Peyer's patch (tissue), 4 donors: Measurements from ENCODE around the gene DBNDD1. TPM values are rescaled to one million over a fixed set of nuclear protein-coding genes. Genes with fewer than 3 reads are reported as not detected.
A peak's percentile ranks its signal among the peaks of the same experiment; 100 is the strongest.
"Not testable (repeated sequence)": the region's sequence is repeated elsewhere in the genome, so short reads cannot be mapped to it uniquely, and the experiment has no call there.

Experiments used
- DNase-seq, 3 donors: peaks; one replicate each; pipeline ENCODE4 v3.0.0-alpha.2; 2017 to 2019
- H3K27ac ChIP-seq, 4 donors: fragments of 200-600 bp; sonication (generic); one replicate each; pipeline ENCODE4 v1.5.1; 2016 to 2019
- H3K27me3 ChIP-seq, 2 donors: fragments of 200-600 bp; sonication (generic); one replicate each; pipeline ENCODE4 v1.5.1; 2019
- H3K36me3 ChIP-seq, 3 donors: fragments of 200-600 bp; sonication (generic); one replicate each; pipeline ENCODE4 v1.5.1; 2016 to 2019
- H3K4me1 ChIP-seq, 4 donors: fragments of 200-600 bp; sonication (generic); one replicate each; pipeline ENCODE4 v1.5.1; 2016 to 2019
- H3K4me3 ChIP-seq, 4 donors: fragments of 200-600 bp; sonication (generic); 1 replicate in 3 of 4; 2 replicates in 1 of 4; pipeline ENCODE4 v1.5.1; 2016 to 2019; ENCODE audit warnings: mild to moderate bottlenecking in 1 of 4
- H3K9me3 ChIP-seq, 4 donors: fragments of 200-600 bp; sonication (generic); one replicate each; pipeline ENCODE4 v1.5.1; 2016 to 2019; ENCODE audit warnings: mild to moderate bottlenecking in 1 of 4
- POLR2A ChIP-seq, 2 donors: fragments of 450-650 bp; IDR thresholded peaks; one replicate each; pipeline ENCODE4 v1.5.1; 2017; ENCODE audit warnings: antibody characterized with exemption in 2 of 2, mild to moderate bottlenecking in 2 of 2, moderate library complexity in 2 of 2
- total RNA-seq, 4 donors: library from RNA; depleted of rRNA; stranded (reverse); fragments of >200 nt; gene quantifications; one replicate each; pipeline ENCODE4 v1.1.0, GENCODE V29; 2016
- TF ChIP-seq, protein P1 (sequence below), 6 experiments: fragments of 450-650 bp in 4 of 6; fragments of 200-600 bp in 2 of 6; sonication (generic) in 1 of 6; IDR thresholded peaks; one replicate each; pipeline ENCODE4 v1.5.1; 2017 to 2019; ENCODE audit warnings: antibody characterized with exemption in 6 of 6, mild to moderate bottlenecking in 3 of 6, moderate library complexity in 1 of 6

DBNDD1 gene
- total RNA-seq, 4 donors from 2014 or later: 1.9 to 12.3 (median 6.1) TPM

DNA sequence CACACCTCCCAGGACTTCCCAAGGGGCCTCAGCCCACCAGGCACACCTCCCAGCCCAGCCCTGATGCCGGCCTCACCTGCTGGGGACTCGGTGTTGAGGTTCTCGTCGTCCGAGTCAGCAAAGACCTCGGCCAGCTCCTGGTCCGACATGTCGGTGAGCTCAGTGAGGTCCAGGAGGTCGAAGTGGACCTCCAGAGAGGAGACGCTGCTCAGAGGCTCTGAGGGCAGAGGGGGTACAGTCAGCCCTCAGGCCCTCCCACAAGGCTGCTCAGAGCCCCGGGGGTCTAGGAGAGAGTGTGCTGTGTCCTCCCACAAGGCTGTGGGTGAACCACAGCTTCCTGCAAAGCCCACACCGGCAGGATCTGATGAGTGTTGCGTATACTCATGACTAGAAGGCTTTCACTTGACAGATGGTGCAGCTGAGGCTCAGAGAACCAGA is 10.5 kb downstream of the DBNDD1 start:
- H3K36me3 ChIP-seq: no peaks in the 10 kb centered on the region

DNA sequence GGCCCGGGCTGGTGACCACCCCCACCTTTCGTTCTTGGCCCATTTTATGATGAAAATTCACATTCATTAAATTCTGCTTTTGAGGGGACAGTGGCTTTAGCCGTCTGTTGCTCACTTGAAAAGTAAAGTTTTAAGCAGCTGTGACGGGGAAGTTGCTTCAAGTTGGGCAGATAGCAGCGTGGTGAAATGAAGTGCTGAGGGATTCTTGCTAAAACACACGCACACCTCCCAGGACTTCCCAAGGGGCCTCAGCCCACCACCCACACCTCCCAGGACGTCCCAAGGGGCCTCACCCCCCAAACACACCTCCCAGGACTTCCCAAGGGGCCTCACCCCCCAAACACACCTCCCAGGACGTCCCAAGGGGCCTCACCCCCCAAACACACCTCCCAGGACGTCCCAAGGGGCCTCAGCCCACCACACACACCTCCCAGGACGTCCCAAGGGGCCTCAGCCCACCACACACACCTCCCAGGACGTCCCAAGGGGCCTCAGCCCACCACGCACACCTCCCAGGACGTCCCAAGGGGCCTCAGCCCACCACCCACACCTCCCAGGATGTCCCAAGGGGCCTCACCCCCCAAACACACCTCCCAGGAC is 11.5 kb downstream of the DBNDD1 start:
- H3K9me3 ChIP-seq, H3K4me3 ChIP-seq, H3K36me3 ChIP-seq, H3K27ac ChIP-seq, H3K4me1 ChIP-seq, DNase-seq, H3K27me3 ChIP-seq: not testable (repeated sequence)

More for the DNA sequence above, 10.5 kb downstream of the DBNDD1 start:
- TF ChIP-seq, protein P1, sequence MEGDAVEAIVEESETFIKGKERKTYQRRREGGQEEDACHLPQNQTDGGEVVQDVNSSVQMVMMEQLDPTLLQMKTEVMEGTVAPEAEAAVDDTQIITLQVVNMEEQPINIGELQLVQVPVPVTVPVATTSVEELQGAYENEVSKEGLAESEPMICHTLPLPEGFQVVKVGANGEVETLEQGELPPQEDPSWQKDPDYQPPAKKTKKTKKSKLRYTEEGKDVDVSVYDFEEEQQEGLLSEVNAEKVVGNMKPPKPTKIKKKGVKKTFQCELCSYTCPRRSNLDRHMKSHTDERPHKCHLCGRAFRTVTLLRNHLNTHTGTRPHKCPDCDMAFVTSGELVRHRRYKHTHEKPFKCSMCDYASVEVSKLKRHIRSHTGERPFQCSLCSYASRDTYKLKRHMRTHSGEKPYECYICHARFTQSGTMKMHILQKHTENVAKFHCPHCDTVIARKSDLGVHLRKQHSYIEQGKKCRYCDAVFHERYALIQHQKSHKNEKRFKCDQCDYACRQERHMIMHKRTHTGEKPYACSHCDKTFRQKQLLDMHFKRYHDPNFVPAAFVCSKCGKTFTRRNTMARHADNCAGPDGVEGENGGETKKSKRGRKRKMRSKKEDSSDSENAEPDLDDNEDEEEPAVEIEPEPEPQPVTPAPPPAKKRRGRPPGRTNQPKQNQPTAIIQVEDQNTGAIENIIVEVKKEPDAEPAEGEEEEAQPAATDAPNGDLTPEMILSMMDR (IDR thresholded peaks at IDR 0.05): no peak
- no peak for TF ChIP-seq POLR2A (IDR thresholded peaks at IDR 0.05)
- peak overlapping the region in 1 of 4 donors; percentile 48 for H3K27ac ChIP-seq
- peak overlapping the region in 1 of 4 donors; percentile 23 for H3K4me3 ChIP-seq
- peak in 2 of 3 donors; percentile 78 to 85 for DNase-seq
- H3K4me1 ChIP-seq: peaks cover 0 to 14% (median 10%) of the 10 kb centered on the region in 4 donors
- no peaks in the 10 kb centered on the region for H3K27me3 ChIP-seq
- H3K9me3 ChIP-seq: no peaks in the 10 kb centered on the region

DNA sequence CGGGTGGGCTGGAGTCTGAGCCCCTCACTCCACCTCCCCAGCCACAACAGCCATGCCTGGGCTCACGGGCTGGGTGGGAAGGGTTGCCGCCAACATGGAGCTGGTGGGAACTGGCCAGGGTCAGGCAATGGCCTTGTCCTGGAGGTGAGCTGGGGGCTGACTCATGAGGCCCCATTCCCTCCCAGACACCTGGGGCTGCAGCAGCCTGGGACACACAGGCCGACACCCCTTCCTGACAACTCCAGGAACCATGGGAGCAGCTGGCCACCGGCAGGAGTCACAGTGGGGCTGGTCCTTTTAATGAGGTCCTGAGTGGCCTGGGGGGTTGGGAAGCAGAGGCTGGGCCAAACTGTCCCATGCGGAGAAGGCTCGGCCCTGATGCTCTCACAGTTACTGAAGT is 12.2 kb downstream of the DBNDD1 start:
- Histone ChIP-seq H3K4me1 (peaks cover 0 to 10% (median 8%) of the 10 kb centered on the region in 4 donors), H3K27ac (no peak overlapping the region), H3K36me3 (no peaks in the 10 kb centered on the region), H3K4me3 (no peak overlapping the region), H3K9me3 (no peaks in the 10 kb centered on the region), H3K27me3 (no peaks in the 10 kb centered on the region)
- DNase-seq: no peak
- TF ChIP-seq POLR2A (IDR thresholded peaks at IDR 0.05): no peak
- TF ChIP-seq, protein P1 (IDR thresholded peaks at IDR 0.05): no peak

DNA sequence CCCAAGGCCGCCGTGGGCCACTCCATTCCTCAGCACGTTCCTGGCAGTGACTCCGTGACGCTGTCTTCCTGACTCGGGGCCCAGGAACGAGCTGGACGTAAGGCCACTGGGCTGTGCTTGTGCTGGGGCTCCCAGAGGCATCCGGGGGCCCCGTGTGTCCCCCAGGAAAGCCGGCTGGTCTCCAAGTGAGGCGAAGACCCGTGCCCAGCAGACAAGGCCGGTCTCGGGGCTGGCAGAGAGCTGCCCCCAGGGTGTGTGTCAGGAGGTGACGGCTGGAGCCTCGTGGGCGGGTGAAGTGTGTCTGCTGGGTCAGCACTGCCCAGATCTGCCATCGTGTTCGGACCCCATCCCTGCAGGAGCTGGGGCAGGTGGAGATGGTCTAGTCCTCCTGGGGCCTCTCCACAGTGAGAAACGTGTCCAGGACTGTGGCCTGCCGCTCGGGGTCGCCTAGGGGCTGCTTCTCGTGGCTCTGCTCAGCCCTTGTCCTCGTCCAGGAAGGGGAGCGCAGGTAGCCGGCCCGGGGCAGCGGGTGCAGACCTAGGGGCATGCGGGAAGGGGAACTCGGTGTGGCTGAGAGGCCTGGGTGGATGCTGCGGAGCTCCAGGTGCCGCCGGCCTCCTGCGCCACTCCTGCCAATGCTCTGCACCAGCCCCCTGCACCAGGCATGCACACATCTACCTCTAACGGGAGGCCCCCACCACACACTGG is 13.1 kb downstream of the DBNDD1 start:
- TF ChIP-seq, protein P1 (IDR thresholded peaks at IDR 0.05): no peak
- no peak for TF ChIP-seq POLR2A (IDR thresholded peaks at IDR 0.05)
- H3K36me3 ChIP-seq: no peaks in the 10 kb centered on the region
- DNase-seq: no peak
- H3K4me1 ChIP-seq: peaks cover 0 to 10% (median 8%) of the 10 kb centered on the region in 4 donors
- no peak overlapping the region for H3K4me3 ChIP-seq
- no peaks in the 10 kb centered on the region for H3K9me3 ChIP-seq
- H3K27me3 ChIP-seq: no peaks in the 10 kb centered on the region
- H3K27ac ChIP-seq: no peak overlapping the region

DNA sequence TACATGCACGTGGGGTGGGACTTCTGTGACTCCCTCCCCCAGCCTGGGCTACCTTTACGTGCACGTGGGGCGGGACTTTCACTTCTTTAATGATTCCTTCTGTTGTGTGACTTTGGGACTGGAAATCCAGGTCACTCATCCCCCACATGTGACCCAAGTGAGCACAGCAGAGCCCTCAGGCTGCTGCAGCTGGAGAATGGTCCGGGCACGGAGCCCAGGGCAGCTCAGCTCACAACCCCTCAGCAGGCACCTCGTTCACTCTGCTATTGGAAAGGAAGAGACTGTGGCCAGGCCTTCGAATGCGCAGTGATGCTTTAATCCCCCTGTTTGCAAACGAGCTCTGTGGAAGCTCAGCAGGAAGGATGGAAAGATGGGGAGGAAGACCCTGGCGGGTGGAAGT is 14.7 kb downstream of the DBNDD1 start:
- Histone ChIP-seq H3K4me1 (peaks cover 0 to 9% (median 5%) of the 10 kb centered on the region in 4 donors), H3K9me3 (no peaks in the 10 kb centered on the region), H3K4me3 (no peak overlapping the region), H3K27me3 (no peaks in the 10 kb centered on the region), H3K36me3 (no peaks in the 10 kb centered on the region), H3K27ac (no peak overlapping the region)
- TF ChIP-seq, protein P1 (IDR thresholded peaks at IDR 0.05): no peak
- no peak for DNase-seq

DNA sequence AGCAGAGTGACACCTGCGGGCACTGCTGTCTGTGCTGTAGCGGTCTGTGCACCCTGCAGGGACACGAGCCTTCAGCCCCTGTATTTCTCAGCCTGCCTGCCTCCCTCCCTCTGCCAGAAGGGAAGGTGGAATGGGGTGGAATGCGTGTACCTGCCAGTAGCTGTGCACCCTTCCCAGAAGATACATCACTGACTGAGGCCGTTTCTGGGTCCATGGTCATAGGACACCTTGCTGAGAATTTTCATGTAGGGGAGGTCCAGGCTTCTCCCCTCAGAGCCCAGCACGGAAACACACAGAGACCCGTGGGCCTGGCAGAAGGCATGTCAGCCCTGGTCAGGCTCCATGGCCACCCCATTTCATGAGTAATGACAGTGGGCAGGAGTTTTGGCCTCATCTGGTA is 16.5 kb downstream of the DBNDD1 start:
- DNase-seq: no peak
- Histone ChIP-seq H3K4me3 (no peak overlapping the region), H3K4me1 (no peaks in the 10 kb centered on the region), H3K27ac (no peak overlapping the region), H3K9me3 (no peaks in the 10 kb centered on the region), H3K36me3 (peaks cover 0 to 2% (median 0%) of the 10 kb centered on the region in 3 donors), H3K27me3 (no peaks in the 10 kb centered on the region)
- TF ChIP-seq POLR2A (IDR thresholded peaks at IDR 0.05): no peak
- TF ChIP-seq, protein P1 (IDR thresholded peaks at IDR 0.05): no peak
